ENCODE measurements around the gene KDM3A. TPM values are rescaled to one million over a fixed set of nuclear protein-coding genes. Genes with fewer than 3 reads are reported as not detected.

KDM3A gene
- total and polyA plus RNA-seq, 9 of the 15 experiments (the other 6 are each of a cell fraction or from before 2014, with no cell fraction given), result 7.5 to 95.4 (median 24.8) TPM

DNA sequence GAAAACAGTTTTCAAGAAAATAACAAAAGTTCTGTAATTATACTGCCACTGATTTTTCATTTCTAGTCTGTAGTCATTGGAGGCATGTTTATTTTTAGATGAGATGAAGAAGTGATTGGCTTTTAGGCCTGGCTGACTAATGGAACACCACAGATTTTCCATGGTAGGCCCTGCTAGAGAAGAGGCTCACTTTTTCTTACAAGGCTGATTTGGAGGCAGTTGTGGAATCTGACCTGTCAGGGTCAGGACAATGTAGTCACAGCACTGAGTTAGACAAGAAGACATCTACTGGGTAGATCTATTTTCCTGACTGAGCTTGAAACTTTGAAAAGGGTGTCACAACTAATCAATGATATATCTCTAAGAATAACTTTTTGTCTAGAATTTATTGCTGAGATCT lies 43.9 kb downstream of the KDM3A start:
- ATAC-seq (no peak), FAIRE-seq (no peak), DNase-seq (ENCODE audit: extremely low read depth in 1 of 4, low spot score in 3 of 4) (no peak)
- Histone ChIP-seq H3K27me3 (ENCODE audit: control insufficient read depth in 2 of 2, insufficient read depth in 2 of 2, low read length in 2 of 2) (no peaks in the 10 kb centered on the region), H4K20me1 (replicated peaks; ENCODE audit: control insufficient read depth, insufficient read depth, low read length) (no peaks in the 10 kb centered on the region), H3K4me3 (no peak overlapping the region), H3K9me1 (ENCODE audit: control insufficient read depth, insufficient read depth, low read length) (no peaks in the 10 kb centered on the region), H3K4me2 (ENCODE audit: insufficient read depth, low read length) (no peak overlapping the region), H3K36me3 (ENCODE audit: control insufficient read depth, insufficient read depth, low read length) (peaks cover 97% of the 10 kb centered on the region), H2AFZ (ENCODE audit: low read depth, low read length) (no peak overlapping the region), H3K9me3 (replicated peaks; ENCODE audit: control insufficient read depth, insufficient read depth, low read depth, low read length) (no peaks in the 10 kb centered on the region), H3K4me1 (replicated peaks in 1 of 2; ENCODE audit: control insufficient read depth in 2 of 2, insufficient read depth in 2 of 2, low read length in 2 of 2) (no peaks in the 10 kb centered on the region), H3K9ac (ENCODE audit: insufficient read depth in 1 of 2, low read depth in 2 of 2, low read length in 2 of 2) (no peak overlapping the region), H3K27ac (ENCODE audit: extremely low read depth, low read depth, low read length) (no peak overlapping the region), H3K79me2 (ENCODE audit: control insufficient read depth, insufficient read depth, low read length) (no peaks in the 10 kb centered on the region)
- intact Hi-C loops (cut with micrococcal nuclease), result no loop called here
- CTCF ChIA-PET (ENCODE audit: low intra/inter-chr PET ratio), result no interaction called here
- no TSS peak for BruUV-seq (replicated peaks)
- in situ Hi-C loops (cut with MboI), result no loop called here
- POLR2A ChIA-PET, result interaction anchor here (1.6 to 2.0 kb wide), 2 partner anchors 9 to 26 kb away, joined by 4 to 5 read pairs; no protein-coding TSS in a partner anchor
- TF ChIP-seq EP300 (IDR thresholded peaks at IDR 0.05; ENCODE audit: low read length) (no peak), MXI1 (IDR thresholded peaks at IDR 0.05; ENCODE audit: low read depth, low read length) (no peak), ZNF584 (CRISPR knock-in tag; IDR thresholded peaks at IDR 0.05; ENCODE audit: low read depth) (no peak), KAT8 (IDR thresholded peaks at IDR 0.05; ENCODE audit: low read depth) (no peak), RNF2 (IDR thresholded peaks at IDR 0.05) (no peak), HNRNPUL1 (IDR thresholded peaks at IDR 0.05; ENCODE audit: low read length) (no peak), HNRNPH1 (optimal IDR thresholded peaks at IDR 0.05; ENCODE audit: low read depth, low read length) (no peak), LARP7 (IDR thresholded peaks at IDR 0.05) (no peak), NFATC3 (IDR thresholded peaks at IDR 0.05) (no peak), FUS (optimal IDR thresholded peaks at IDR 0.05; ENCODE audit: low read depth, low read length) (no peak), MAFK (IDR thresholded peaks at IDR 0.05; ENCODE audit: low read length) (no peak), GTF3C2 (IDR thresholded peaks at IDR 0.05; ENCODE audit: borderline replicate concordance, extremely low read depth, insufficient read length) (no peak), ZNF184 (CRISPR knock-in tag; IDR thresholded peaks at IDR 0.05) (no peak), PHTF2 (CRISPR knock-in tag; IDR thresholded peaks at IDR 0.05) (no peak)
- TF ChIP-seq, protein P1, sequence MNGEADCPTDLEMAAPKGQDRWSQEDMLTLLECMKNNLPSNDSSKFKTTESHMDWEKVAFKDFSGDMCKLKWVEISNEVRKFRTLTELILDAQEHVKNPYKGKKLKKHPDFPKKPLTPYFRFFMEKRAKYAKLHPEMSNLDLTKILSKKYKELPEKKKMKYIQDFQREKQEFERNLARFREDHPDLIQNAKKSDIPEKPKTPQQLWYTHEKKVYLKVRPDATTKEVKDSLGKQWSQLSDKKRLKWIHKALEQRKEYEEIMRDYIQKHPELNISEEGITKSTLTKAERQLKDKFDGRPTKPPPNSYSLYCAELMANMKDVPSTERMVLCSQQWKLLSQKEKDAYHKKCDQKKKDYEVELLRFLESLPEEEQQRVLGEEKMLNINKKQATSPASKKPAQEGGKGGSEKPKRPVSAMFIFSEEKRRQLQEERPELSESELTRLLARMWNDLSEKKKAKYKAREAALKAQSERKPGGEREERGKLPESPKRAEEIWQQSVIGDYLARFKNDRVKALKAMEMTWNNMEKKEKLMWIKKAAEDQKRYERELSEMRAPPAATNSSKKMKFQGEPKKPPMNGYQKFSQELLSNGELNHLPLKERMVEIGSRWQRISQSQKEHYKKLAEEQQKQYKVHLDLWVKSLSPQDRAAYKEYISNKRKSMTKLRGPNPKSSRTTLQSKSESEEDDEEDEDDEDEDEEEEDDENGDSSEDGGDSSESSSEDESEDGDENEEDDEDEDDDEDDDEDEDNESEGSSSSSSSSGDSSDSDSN (IDR thresholded peaks at IDR 0.05; ENCODE audit: borderline replicate concordance in 1 of 2, low read depth in 2 of 2, low read length in 2 of 2), result no peak
- TF ChIP-seq, protein P2, sequence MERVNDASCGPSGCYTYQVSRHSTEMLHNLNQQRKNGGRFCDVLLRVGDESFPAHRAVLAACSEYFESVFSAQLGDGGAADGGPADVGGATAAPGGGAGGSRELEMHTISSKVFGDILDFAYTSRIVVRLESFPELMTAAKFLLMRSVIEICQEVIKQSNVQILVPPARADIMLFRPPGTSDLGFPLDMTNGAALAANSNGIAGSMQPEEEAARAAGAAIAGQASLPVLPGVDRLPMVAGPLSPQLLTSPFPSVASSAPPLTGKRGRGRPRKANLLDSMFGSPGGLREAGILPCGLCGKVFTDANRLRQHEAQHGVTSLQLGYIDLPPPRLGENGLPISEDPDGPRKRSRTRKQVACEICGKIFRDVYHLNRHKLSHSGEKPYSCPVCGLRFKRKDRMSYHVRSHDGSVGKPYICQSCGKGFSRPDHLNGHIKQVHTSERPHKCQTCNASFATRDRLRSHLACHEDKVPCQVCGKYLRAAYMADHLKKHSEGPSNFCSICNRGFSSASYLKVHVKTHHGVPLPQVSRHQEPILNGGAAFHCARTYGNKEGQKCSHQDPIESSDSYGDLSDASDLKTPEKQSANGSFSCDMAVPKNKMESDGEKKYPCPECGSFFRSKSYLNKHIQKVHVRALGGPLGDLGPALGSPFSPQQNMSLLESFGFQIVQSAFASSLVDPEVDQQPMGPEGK (CRISPR knock-in tag; IDR thresholded peaks at IDR 0.05; ENCODE audit: borderline replicate concordance), result no peak
- TF ChIP-seq, protein P3, sequence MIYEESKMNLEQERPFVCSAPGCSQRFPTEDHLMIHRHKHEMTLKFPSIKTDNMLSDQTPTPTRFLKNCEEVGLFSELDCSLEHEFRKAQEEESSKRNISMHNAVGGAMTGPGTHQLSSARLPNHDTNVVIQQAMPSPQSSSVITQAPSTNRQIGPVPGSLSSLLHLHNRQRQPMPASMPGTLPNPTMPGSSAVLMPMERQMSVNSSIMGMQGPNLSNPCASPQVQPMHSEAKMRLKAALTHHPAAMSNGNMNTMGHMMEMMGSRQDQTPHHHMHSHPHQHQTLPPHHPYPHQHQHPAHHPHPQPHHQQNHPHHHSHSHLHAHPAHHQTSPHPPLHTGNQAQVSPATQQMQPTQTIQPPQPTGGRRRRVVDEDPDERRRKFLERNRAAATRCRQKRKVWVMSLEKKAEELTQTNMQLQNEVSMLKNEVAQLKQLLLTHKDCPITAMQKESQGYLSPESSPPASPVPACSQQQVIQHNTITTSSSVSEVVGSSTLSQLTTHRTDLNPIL (CRISPR knock-in tag; IDR thresholded peaks at IDR 0.05), result no peak
